Fibroblast of gingiva (primary cell): Measurements from ENCODE around the gene LDLRAD4.

Experiments used
- DNase-seq: peaks from one replicate; pipeline ENCODE4 v3.0.0-alpha.2; 2011; ENCODE audit warnings: low read depth

The LDLRAD4 gene

GRCh38 chr18:13229001-13229671, 10.6 kb downstream of the LDLRAD4 start:
- DNase-seq: no peak

- no peak for DNase-seq
These were observed 12.6 kb downstream of the LDLRAD4 start for GRCh38 chr18:13231151-13231550.

DNA sequence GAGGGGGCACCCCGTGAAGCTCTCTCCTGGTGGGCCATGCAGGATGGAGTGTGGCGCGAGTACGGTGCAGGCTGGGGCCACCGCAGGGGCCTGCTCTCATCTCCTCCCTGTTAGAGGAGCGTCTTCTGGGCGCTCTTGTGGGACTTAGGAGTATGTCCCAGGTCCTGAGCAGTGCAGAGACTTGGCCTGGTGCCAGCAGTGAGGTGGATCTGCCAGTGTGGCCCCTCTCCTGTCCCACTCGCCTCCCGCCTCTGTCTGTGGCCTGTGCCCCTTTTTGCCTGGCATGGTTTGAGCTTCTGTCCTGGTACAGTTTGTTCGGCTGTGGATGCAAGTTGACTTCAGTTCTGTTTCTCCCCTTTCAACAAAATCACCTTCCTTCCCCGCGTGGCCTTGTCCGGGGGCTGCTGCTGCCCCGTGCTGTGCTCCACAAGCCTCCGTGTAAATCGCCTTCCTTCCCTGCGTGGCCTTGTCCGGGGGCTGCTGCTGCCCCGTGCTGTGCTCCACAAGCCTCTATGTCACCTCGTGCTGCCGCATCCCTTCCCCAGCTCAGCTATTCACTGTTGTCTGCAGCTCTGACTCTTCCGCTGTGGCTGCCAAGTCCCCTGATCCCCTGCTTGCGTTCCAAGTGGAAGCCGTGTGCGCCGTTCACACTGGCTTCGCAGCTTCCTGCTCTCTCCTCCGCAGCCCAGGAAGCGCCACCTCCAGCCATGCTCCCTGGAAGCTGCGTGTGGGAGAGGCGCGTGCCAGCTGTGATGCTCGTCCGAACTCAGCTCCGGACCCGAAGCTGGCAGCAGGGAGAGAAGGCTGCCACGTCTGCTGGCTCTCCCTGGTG, 13.7 kb downstream of the LDLRAD4 start:
- DNase-seq: no peak

DNA sequence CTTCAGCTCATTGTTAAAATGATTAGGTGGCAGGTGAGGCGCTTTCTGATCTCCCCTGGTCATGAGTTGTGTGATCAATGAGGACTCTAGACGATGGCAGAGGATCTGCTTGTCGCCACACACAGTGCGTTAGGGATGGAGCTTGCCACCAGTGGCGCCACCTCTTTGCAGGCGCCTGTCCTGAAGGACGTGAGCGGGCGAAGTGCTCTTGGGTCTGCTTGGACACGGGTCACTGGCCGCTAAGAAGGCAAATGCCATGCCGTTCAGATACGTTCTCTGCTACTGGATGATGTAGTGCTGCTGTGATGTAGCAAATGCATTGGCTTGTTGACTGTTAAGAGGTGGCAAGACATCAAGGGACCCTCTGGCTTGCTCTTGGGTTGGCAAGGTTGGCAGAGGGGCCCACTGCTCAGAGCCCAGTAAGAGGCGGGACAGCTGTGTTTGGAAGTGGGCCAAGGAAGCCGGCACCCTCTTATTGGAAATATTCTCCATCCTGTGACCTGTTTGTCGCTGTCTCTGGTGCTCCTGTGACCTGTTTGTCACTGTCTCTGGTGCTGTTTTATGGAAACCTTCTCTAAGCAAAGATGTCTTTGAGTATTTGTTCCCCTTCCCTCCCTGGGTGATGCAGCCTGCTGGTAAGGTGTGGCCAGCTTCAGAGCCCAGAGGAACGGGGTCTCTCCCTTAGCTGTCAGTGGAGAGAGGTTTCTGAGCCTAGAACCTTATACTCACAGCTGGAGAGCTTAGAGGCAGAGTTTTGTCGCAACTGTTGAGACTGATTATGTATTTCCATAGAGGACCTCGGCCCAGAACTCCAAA, 14.6 kb downstream of the LDLRAD4 start:
- no peak for DNase-seq

DNA sequence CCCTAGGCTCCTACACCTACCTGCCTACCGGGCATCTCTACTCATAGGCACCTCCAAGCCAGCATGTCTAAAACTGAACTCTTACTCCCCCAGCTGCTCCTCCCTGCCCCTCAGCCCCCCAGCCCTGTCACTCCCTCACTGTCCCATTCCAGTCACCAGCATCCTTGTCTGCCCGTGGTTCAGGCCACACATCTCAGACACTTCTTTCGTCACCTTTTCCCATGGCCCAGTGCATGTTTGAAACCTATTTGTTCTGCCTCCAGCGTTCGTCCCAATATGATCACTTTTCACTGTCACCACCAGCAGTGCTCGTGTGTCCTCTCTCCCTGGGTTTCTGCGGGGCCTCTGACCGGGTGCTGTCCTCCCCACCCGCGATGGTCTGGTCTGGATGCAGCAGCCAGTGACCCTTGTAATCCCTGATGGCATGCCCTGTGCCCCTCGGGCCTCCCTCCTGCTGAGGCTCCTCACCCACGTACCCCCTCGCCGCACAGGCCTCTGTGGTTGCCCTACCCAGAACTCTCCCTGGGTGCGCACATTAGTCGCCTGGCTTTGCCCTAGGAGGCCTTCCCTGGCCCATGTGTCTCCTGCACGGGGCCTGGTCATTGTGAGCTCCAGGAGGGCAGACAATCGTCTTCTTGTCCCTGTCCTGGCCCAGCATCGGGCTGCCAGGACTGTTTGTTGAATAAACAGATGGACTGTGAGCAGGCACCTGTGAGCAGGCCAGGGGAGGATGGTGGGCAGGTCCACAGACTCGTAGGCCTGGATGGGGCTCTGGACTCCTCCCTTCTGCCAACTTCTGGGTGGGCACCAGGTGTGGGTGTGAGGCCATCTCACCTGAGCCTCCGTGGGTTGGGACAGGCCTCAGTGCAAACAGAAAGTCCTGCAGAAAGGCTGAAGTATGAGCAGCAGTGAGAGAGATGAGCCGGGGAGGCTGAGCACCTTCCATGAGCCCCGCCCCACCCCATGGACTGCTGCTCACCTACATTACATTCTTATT, 15.5 kb downstream of the LDLRAD4 start:
- DNase-seq: no peak

- DNase-seq: no peak
These were observed 16.9 kb downstream of the LDLRAD4 start for GRCh38 chr18:13235421-13235831.

DNA sequence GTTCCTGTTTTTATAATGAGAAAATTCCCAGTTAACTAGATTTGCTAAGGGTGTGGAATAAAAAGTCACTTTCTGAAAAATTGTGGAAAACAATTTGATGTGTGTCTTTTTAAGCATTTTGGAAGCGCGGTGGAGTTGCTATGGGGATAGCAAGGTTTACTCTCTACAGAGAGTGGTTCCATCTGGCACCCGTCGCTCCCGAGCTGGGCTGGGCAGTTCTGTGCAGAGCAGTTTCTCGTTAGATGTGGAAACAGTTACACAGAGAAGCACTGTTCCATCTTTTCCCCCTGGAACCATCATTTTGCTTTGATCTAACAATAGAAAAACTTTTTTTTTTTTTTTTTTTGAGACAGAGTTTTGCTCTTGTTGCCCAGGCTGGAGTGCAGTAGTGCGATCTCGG, 17.4 kb downstream of the LDLRAD4 start:
- DNase-seq: no peak

- no peak for DNase-seq
These were observed 17.9 kb downstream of the LDLRAD4 start for GRCh38 chr18:13236411-13236810.

DNA sequence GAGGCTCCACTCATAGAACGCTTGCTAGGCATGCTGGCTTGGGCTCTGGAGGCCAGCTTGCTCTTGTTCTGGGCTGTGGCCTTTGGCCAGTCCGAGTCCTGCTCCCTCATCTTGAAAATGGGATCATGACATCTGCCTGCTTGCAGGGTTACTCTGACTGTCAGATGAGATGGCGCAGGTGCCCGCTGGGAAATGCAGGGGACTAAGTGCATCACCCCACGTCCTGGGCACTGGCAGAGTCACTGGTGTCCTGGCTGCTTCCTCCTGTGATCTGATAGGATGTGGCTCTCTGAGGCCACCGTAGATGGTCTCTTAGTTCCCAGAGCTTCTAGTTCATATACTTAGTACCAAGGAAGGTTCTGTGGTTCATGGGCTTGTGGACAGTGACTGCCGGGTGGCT, 18.5 kb downstream of the LDLRAD4 start:
- no peak for DNase-seq

DNA sequence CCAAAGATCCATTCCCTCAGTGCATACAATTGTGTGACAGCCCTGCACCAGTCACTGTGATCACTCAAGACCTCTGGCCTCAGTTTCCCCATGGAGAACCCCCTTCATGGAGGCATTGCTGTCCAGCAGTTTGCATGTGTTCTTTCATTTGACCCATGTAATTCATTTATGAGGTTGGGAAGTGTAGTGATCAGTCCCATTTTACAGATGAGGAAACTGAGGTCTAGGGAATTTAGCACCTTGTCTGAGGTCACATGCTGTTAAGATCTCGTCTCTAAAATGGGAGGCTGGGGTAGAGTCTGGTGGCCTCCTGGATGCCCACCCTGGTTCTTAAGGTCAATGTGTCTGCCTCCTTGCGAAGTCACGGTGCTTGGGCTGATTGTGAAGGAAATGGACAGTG, 19.1 kb downstream of the LDLRAD4 start:
- no peak for DNase-seq

DNA sequence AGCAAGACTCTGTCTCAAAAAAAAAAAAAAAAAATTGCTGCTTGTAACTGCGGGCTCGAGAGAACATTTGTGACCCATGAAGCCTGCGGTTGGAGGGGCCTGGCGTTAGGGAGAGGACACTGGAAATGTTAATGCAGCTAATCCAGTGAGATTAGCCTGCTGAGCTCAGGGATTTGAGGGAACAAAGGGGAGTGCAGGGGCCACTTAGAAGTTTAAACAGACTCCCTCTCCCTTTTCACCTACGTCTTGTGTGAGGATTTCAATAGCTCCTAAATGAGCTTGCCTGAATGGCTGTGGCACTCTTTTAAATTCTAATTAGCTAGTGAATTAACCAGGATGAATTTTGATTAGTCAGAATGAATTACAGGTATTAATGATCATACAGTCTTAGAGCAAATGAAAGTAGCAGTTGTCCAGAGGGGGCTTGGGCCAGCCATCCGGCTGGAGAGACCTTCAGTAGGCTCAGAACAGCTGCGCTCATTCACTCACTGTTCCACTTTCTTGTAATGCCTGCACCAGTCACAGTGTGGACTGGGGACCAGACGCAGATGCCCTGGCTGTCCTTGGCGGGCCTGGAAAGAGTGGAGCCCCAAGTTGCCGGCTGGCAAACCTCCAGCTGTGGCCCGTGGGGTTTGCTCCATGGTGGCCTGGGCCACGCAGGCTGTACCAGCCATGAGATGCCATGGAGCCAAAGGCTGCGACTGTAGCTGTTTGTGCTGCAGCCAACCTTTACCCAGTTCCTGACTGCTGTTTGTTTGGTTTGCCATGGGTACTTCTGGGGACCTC, 20.8 kb downstream of the LDLRAD4 start:
- DNase-seq: no peak

GRCh38 chr18:13240060-13240725, 21.6 kb downstream of the LDLRAD4 start:
- no peak for DNase-seq

DNA sequence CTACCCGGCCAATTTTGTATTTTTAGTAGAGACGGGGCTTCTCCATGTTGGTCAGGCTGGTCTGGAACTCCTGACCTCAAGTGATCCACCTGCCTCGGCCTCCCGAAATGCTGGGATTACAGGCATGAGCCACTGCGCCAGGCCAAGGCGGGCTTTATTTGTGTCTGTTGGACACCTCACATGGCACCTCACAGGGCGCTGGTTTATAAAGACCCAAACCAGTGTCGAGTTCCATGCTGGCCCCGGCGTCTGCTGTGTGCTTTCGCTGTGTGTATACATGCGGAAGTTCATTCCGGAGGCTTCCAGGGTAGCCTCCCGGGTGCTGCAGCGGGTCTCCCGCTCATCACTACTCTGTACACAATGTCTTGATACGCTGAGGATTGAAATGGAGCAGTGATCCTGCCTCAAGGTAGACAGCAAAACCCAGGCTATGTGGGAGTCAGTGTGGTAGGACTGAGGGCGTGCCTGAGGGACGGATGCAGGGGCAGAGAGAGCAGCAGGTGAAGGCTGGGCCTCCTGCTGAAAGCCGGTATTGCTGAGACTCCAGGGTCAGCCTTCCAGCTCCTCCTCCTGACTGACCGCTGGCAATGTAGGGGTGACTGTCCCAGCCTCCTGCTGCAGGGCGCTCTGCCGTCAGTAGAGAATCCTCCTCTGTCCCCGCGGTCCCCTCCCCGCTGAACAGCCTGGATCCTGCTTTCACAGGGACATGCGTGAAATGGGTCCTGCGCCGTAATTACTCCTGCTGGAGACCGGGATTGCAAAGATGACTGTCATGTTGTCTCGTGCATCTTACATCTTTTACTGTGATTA, 22.7 kb downstream of the LDLRAD4 start:
- no peak for DNase-seq

DNA sequence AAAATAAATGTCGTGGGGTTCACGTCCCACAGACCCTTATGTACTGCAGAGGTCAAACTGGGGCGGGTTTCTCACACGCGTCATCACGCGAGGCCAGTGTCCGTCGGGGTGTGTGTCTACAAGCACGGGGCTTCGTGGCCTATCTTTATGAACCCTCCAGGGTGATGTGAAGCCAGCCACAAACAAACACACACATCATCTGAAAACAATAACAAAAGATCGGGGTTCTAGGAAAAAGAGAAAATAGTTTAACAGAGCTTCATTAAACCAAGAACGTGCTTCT, 23.3 kb downstream of the LDLRAD4 start:
- DNase-seq: no peak

DNA sequence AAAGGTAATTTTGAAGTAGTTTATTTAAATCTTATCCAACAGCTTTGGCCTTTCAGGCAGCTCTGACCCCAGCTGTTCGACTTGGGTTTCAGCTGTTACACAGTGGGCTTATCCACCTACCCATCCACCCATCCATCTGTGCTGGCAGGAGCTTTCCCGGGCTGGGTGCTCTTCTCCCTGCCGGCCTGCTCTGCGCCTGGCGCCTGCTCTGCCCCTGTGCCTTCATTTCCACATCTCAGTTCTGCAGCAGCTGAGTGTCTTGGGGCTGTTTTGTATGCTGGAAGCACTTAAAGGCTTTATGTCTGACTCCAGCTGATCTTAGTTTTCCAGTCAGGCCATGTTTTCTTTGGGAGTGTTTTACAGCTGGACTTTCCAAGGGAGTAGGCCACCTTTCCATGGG, 24.2 kb downstream of the LDLRAD4 start:
- no peak for DNase-seq

DNA sequence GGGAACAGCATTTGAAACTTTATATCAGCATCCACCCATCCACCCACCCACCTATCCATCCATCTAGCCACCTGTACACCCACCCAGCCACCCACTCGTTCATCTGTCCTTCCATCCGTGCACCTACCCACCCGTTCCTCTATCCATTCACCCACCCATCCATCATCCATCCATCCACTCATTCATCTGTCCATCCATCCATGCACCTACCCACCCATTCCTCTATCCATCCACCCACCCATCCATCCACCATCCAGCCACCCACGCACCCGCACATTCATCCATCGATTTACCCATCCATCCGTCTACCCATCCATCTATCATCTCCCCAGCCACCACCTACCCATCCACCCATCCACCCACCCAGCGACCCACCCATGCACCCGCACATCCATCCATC, 24.8 kb downstream of the LDLRAD4 start:
- DNase-seq: no peak

GRCh38 chr18:13244135-13244534, 25.6 kb downstream of the LDLRAD4 start:
- DNase-seq: no peak

GRCh38 chr18:13245481-13246000, 27.0 kb downstream of the LDLRAD4 start:
- no peak for DNase-seq

DNA sequence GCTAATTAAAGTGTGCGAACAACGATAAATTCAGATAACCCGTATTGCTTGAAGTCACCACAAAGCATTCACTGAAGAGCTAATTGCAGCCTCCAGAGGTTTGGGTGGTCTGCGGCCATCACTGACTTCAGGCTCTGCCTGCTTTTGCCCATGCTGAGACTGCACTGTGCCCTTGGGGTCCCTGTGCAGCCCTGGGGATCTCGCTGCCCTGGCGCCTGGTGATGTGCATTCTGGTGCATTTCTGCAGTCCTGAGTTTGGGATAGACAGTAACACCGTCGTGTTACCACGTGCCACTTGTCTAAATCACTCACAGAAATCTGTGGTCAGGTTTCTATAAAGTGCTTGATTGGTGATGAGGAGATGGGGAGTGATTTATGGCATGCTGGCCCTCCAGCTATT, 27.6 kb downstream of the LDLRAD4 start:
- no peak for DNase-seq
